A549 (cell line): ENCODE results near the gene ELOVL6. TPM values are rescaled to one million over a fixed set of nuclear protein-coding genes. Genes with fewer than 3 reads are reported as not detected.

Experiments used
- ATAC-seq, 2 experiments: fragments of 200-7000 bp in 1 of 2; fragments of >200 bp in 1 of 2; cut with Nextera tagmentation in 1 of 2; cut with Tn5 transposase in 1 of 2; 3 replicates each; pipeline versions ENCODE4 v1.8.0 to v1.9.1; 2018 to 2020; ENCODE audit warnings: mild to moderate bottlenecking in 1 of 2, moderate library complexity in 1 of 2
- CTCF ChIA-PET: fragments of 300-600 bp; sonication (Branson Sonifier 250); formaldehyde crosslinking; extraction: SDS; loops from one replicate; lab custom pipeline; 2021; ENCODE audit warnings: antibody characterized with exemption, inconsistent platforms; lab: Yijun Ruan, JAX
- POLR2A ChIA-PET: fragments of 350-600 bp; formaldehyde crosslinking; extraction: SDS; loops from one replicate; lab custom pipeline; 2021; ENCODE audit warnings: antibody characterized with exemption, inconsistent platforms; lab: Yijun Ruan, JAX
- DNase-seq, 2 experiments: peaks; one replicate each; pipeline versions ENCODE4 v3.0.0 to v3.0.0-alpha.2; 2011 to 2016; ENCODE audit warnings: low read depth in 1 of 2, low spot score in 1 of 2
- FAIRE-seq: peaks from 2 replicates; lab custom pipeline; 2011; peaks lifted over from hg19 to GRCh38; lab: Jason Lieb, UNC
- H3K27ac ChIP-seq, 2 experiments: fragments of >200 bp; sonication (Bioruptor Twin); formaldehyde crosslinking; 3 replicates each; pipeline ENCODE4 v1.5.1; 2016 to 2017
- H3K4me1 ChIP-seq: fragments of >200 bp; sonication (Bioruptor Twin); formaldehyde crosslinking; 3 replicates; pipeline ENCODE4 v1.6.1; 2016
- H3K4me2 ChIP-seq: fragments of >200 bp; sonication (Bioruptor Twin); formaldehyde crosslinking; 3 replicates; pipeline ENCODE4 v1.6.1; 2016
- H3K4me3 ChIP-seq: fragments of >200 bp; sonication (Bioruptor Twin); formaldehyde crosslinking; 3 replicates; pipeline ENCODE4 v1.5.1; 2016
- H3K9me3 ChIP-seq: fragments of >200 bp; sonication (Bioruptor Twin); formaldehyde crosslinking; 3 replicates; pipeline ENCODE4 v1.6.1; 2016
- CEBPB ChIP-seq, 2 experiments: fragments of >200 bp in 1 of 2; sonication (Bioruptor Twin) in 1 of 2; formaldehyde crosslinking in 1 of 2; IDR thresholded peaks; 2 replicates each; pipeline ENCODE4 v1.6.1; 2012 to 2016
- CHD2 ChIP-seq: fragments of 150-350 bp; IDR thresholded peaks from 2 replicates; pipeline ENCODE4 v1.6.1; 2014; ENCODE audit warnings: low read length; ENCODE audit not compliant: partially characterized antibody
- CHD4 ChIP-seq: fragments of 200-600 bp; sonication (generic); IDR thresholded peaks from 2 replicates; pipeline ENCODE4 v1.6.1; 2016; ENCODE audit warnings: antibody characterized with exemption, mild to moderate bottlenecking, borderline replicate concordance
- EP300 ChIP-seq, 2 experiments: fragments of >200 bp; sonication (Bioruptor Twin); formaldehyde crosslinking; IDR thresholded peaks; 2 replicates in 1 of 2; 3 replicates in 1 of 2; pipeline ENCODE4 v1.6.1; 2016 to 2017
- FOSB ChIP-seq: fragments of 250-450 bp; sonication (Bioruptor Pico); IDR thresholded peaks from 2 replicates; pipeline ENCODE4 v1.5.0; 2020; ENCODE audit warnings: mild to moderate bottlenecking, moderate library complexity
- FOSL2 ChIP-seq, 2 experiments: fragments of 450-650 bp in 1 of 2; fragments of >200 bp in 1 of 2; sonication (Bioruptor Twin) in 1 of 2; formaldehyde crosslinking; IDR thresholded peaks; 2 replicates each; pipeline versions ENCODE4 v1.5.0 to v1.6.1; 2016 to 2020; ENCODE audit warnings: mild to moderate bottlenecking in 1 of 2, moderate library complexity in 1 of 2
- FOXS1 ChIP-seq: fragments of 250-450 bp; sonication (Bioruptor Pico); IDR thresholded peaks from 2 replicates; pipeline ENCODE4 v1.5.0; 2020; ENCODE audit warnings: mild to moderate bottlenecking, moderate library complexity
- GATA3 ChIP-seq: IDR thresholded peaks from 2 replicates; pipeline ENCODE4 v1.6.1; 2012; ENCODE audit warnings: borderline replicate concordance
- JUN ChIP-seq, 2 experiments: fragments of >200 bp; sonication (Bioruptor Twin); formaldehyde crosslinking; IDR thresholded peaks; 2 replicates in 1 of 2; 3 replicates in 1 of 2; pipeline ENCODE4 v1.6.1; 2016 to 2017
- KDM1A ChIP-seq: fragments of 200-600 bp; sonication (generic); IDR thresholded peaks from 2 replicates; pipeline ENCODE4 v1.6.1; 2016; ENCODE audit warnings: low read depth, mild to moderate bottlenecking
- MAFK ChIP-seq: fragments of 450-650 bp; IDR thresholded peaks from 2 replicates; pipeline ENCODE4 v1.6.1; 2014; ENCODE audit not compliant: partially characterized antibody
- MAZ ChIP-seq: fragments of 150-350 bp; IDR thresholded peaks from 2 replicates; pipeline ENCODE4 v1.6.1; 2014; ENCODE audit warnings: antibody characterized with exemption, low read depth, low read length, borderline replicate concordance
- NFE2L2 ChIP-seq: fragments of 150-350 bp; conservative IDR thresholded peaks from 2 replicates; pipeline ENCODE4 v1.6.1; 2014; ENCODE audit warnings: low read length
- NPAS2 ChIP-seq: fragments of 250-450 bp; sonication (Bioruptor Pico); IDR thresholded peaks from 2 replicates; pipeline ENCODE4 v1.8.0; 2022; ENCODE audit warnings: mild to moderate bottlenecking, moderate library complexity, borderline replicate concordance
- POLR2AphosphoS2 ChIP-seq: conservative IDR thresholded peaks from 2 replicates; pipeline ENCODE4 v1.6.1; 2012; ENCODE audit warnings: low read length, improper control_type of control experiment, inconsistent platforms
- RNF2 ChIP-seq: fragments of 200-600 bp; sonication (generic); IDR thresholded peaks from 2 replicates; pipeline ENCODE4 v1.6.1; 2016; ENCODE audit warnings: low read depth, mild to moderate bottlenecking, antibody characterized with exemption, moderate library complexity, borderline replicate concordance
- ZNF302 ChIP-seq: fragments of 250-450 bp; sonication (Bioruptor Pico); IDR thresholded peaks from 2 replicates; pipeline ENCODE4 v1.9.0; 2021; ENCODE audit warnings: inconsistent platforms, mild to moderate bottlenecking, moderate library complexity
- WGBS: methylation state at CpG from one replicate; pipeline ENCODE4 v1.1.6; 2017; ENCODE audit errors: missing lambda C conversion rate; 5-methylcytosine and 5-hydroxymethylcytosine counted together
- polyA plus RNA-seq, 4 experiments: library from polyadenylated mRNA; depleted of rRNA in 3 of 4; stranded (reverse); fragments of >200 nt; fragmentation: RNase III in 1 of 4; extraction: RNeasy Plus Mini Kit Qiagen cat#74134 plus additional on column Dnase treatment in 1 of 4; gene quantifications; 2 replicates in 3 of 4; 3 replicates in 1 of 4; pipeline ENCODE4 v1.2.3, GENCODE V29; 2011 to 2017
- TF ChIP-seq, protein P1 (sequence below): fragments of 150-350 bp; IDR thresholded peaks from 2 replicates; pipeline ENCODE4 v1.6.1; 2014; ENCODE audit warnings: low read depth, mild to moderate bottlenecking, low read length
- TF ChIP-seq, protein P2 (sequence below): IDR thresholded peaks from 2 replicates; pipeline ENCODE4 v1.6.1; 2012
- TF ChIP-seq, protein P3 (sequence below): fragments of >200 bp; sonication (Bioruptor Twin); formaldehyde crosslinking; IDR thresholded peaks from 3 replicates; pipeline ENCODE4 v1.5.1; 2016
- TF ChIP-seq, protein P4 (sequence below): IDR thresholded peaks from 2 replicates; pipeline ENCODE4 v1.6.1; 2012; ENCODE audit warnings: low read depth, borderline replicate concordance
- TF ChIP-seq, protein P5 (sequence below): fragments of 250-450 bp; sonication (Bioruptor Pico); IDR thresholded peaks from 2 replicates; pipeline ENCODE4 v1.5.0; 2020; ENCODE audit warnings: low read depth, mild to moderate bottlenecking, moderate library complexity

ELOVL6 gene
- polyA plus RNA-seq, 2 of the 4 experiments (the other 2 are of a cell fraction), result 22.0 to 26.8 TPM

DNA sequence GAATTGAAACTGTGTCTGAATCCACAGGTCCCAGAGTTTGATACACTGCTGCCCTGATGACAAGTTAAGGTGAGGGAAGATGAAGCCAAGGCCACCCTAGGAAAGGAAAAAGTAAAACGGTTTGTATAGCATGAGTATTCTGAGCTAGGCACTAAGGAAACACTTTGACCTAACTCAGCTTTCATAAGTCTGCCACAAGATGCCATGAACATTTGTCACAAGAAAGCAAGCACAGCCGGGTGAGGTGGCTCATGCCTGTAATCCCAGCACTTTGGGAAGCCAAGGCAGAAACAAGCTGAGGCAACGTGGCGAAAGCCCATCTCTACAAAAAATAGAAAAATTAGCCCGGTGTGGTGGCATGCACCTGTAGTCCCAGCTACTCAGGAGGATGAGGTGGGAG, 34.2 kb downstream of the ELOVL6 start (continued):
- TF ChIP-seq FOXS1 (CRISPR knock-in tag), result no peak
- TF ChIP-seq RNF2, result no peak
- TF ChIP-seq KDM1A, result no peak
- TF ChIP-seq CHD2, result no peak
- no peak for TF ChIP-seq MAZ
- TF ChIP-seq, all 56 proteins: peak for 0

DNA sequence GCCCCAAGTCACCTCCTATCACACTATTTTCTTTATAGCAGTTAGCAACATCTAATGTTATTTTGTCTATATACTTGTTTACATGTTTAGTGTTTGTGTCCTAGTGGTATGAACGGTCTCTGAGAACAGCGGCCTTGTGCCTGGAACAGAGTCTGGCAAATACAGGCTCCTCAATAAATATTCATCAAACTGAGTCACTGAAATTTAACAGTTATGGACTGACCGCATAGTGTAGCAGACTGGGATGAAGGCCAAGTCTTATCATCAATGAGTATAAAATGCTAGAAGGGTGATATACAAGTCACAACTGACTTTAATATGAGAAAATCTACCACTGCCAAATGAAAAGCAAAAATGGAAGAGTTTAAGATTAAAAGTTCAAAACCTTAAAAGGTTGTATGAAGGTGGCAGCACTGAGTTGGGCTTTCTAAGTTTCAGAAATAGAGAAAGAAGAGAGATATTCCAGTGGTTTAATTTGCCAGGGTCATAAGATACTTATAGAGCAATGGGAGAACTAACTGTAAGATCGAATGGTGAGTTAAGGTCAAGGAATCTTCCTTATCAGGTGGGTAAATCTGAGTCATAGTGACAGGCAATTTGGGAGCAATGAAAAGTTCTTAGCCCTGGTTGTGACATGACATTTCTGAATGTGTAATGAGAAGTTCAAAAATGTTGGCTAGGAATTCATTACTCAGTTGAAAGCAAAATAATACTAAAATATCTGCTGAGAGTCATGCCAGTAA, 34.9 kb downstream of the ELOVL6 start:
- H3K4me1 ChIP-seq, result peaks cover 50% of the 10 kb centered on the region

More for the DNA sequence above, 34.9 kb downstream of the ELOVL6 start:
- TF ChIP-seq NFE2L2, result peak; percentile 61
- TF ChIP-seq, protein P1, sequence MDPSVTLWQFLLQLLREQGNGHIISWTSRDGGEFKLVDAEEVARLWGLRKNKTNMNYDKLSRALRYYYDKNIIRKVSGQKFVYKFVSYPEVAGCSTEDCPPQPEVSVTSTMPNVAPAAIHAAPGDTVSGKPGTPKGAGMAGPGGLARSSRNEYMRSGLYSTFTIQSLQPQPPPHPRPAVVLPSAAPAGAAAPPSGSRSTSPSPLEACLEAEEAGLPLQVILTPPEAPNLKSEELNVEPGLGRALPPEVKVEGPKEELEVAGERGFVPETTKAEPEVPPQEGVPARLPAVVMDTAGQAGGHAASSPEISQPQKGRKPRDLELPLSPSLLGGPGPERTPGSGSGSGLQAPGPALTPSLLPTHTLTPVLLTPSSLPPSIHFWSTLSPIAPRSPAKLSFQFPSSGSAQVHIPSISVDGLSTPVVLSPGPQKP, result no peak
- TF ChIP-seq JUN (IDR thresholded peaks at IDR 0.05), result no peak
- TF ChIP-seq FOSB (CRISPR knock-in tag), result no peak
- TF ChIP-seq NPAS2, result no peak
- no peak for TF ChIP-seq CHD4
- no peak for TF ChIP-seq FOXS1 (CRISPR knock-in tag)
- TF ChIP-seq GATA3, result peak; percentile 30; the same call in 1 of the 2 replicates
- TF ChIP-seq FOSL2 (IDR thresholded peaks at IDR 0.05), result no peak
- TF ChIP-seq FOSL2 (CRISPR knock-in tag; IDR thresholded peaks at IDR 0.05), result peak; percentile 64
- no peak for TF ChIP-seq POLR2AphosphoS2
- TF ChIP-seq, protein P2, sequence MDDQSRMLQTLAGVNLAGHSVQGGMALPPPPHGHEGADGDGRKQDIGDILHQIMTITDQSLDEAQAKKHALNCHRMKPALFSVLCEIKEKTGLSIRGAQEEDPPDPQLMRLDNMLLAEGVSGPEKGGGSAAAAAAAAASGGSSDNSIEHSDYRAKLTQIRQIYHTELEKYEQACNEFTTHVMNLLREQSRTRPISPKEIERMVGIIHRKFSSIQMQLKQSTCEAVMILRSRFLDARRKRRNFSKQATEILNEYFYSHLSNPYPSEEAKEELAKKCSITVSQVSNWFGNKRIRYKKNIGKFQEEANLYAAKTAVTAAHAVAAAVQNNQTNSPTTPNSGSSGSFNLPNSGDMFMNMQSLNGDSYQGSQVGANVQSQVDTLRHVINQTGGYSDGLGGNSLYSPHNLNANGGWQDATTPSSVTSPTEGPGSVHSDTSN, result no peak
- TF ChIP-seq, protein P3, sequence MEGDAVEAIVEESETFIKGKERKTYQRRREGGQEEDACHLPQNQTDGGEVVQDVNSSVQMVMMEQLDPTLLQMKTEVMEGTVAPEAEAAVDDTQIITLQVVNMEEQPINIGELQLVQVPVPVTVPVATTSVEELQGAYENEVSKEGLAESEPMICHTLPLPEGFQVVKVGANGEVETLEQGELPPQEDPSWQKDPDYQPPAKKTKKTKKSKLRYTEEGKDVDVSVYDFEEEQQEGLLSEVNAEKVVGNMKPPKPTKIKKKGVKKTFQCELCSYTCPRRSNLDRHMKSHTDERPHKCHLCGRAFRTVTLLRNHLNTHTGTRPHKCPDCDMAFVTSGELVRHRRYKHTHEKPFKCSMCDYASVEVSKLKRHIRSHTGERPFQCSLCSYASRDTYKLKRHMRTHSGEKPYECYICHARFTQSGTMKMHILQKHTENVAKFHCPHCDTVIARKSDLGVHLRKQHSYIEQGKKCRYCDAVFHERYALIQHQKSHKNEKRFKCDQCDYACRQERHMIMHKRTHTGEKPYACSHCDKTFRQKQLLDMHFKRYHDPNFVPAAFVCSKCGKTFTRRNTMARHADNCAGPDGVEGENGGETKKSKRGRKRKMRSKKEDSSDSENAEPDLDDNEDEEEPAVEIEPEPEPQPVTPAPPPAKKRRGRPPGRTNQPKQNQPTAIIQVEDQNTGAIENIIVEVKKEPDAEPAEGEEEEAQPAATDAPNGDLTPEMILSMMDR, result no peak
- 0 out of 4 replicates have a peak, but pooled peaks of 1 of the 2 experiments have one; percentile 33 for TF ChIP-seq CEBPB (IDR thresholded peaks at IDR 0.05)
- TF ChIP-seq ZNF302, result no peak
- TF ChIP-seq, protein P4, sequence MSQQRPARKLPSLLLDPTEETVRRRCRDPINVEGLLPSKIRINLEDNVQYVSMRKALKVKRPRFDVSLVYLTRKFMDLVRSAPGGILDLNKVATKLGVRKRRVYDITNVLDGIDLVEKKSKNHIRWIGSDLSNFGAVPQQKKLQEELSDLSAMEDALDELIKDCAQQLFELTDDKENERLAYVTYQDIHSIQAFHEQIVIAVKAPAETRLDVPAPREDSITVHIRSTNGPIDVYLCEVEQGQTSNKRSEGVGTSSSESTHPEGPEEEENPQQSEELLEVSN, result no peak
- no peak for TF ChIP-seq KDM1A
- TF ChIP-seq, protein P5, sequence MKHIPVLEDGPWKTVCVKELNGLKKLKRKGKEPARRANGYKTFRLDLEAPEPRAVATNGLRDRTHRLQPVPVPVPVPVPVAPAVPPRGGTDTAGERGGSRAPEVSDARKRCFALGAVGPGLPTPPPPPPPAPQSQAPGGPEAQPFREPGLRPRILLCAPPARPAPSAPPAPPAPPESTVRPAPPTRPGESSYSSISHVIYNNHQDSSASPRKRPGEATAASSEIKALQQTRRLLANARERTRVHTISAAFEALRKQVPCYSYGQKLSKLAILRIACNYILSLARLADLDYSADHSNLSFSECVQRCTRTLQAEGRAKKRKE, result no peak
- no peak for TF ChIP-seq EP300 (IDR thresholded peaks at IDR 0.05)
- TF ChIP-seq MAFK, result peak; percentile 30
- TF ChIP-seq, all 56 proteins: peak for 5
- ChIA-PET CTCF (interaction anchor here (0.7 to 1.1 kb wide), 2 partner anchors 41 to 112 kb away, joined by 3 to 4 read pairs; no protein-coding TSS in a partner anchor), POLR2A (no interaction called here)
- FAIRE-seq (peak; percentile 13), DNase-seq (peak; percentile 23 to 42), ATAC-seq (peak; percentile 62 to 70; a peak in 5 of 6 replicates)
- 13% methylated on average over 4 of the region's 4 CpGs for WGBS
- peak overlapping the region; percentile 61 for H3K4me2 ChIP-seq
- no peak overlapping the region for H3K4me3 ChIP-seq
- no peaks in the 10 kb centered on the region for H3K9me3 ChIP-seq
- peak overlapping the region; percentile 53 to 80; a peak in 5 of 6 replicates for H3K27ac ChIP-seq
